Panc1 (cell line): ENCODE measurements around the gene SGMS2.

Experiments used
- POLR2AphosphoS5 ChIP-seq: IDR thresholded peaks from 2 replicates; pipeline ENCODE4 v1.6.1; 2012; ENCODE audit warnings: mild to moderate bottlenecking, low read depth, low read length, moderate library complexity
- SIN3A ChIP-seq: IDR thresholded peaks from 2 replicates; pipeline ENCODE4 v1.6.1; 2012; ENCODE audit warnings: low read depth, mild to moderate bottlenecking, low read length, moderate library complexity, borderline replicate concordance; ENCODE audit not compliant: insufficient read depth
- TCF7L2 ChIP-seq: IDR thresholded peaks from 2 replicates; pipeline ENCODE4 v1.6.1; 2011; ENCODE audit warnings: mild to moderate bottlenecking, low read depth, low read length, inconsistent platforms
- TF ChIP-seq, protein P1 (sequence below): fragments of 450-650 bp; IDR thresholded peaks from 2 replicates; pipeline ENCODE4 v1.5.1; 2017; ENCODE audit warnings: mild to moderate bottlenecking
- TF ChIP-seq, protein P2 (sequence below), 2 experiments: IDR thresholded peaks; 2 replicates each; pipeline ENCODE4 v1.6.1; 2011 to 2012; ENCODE audit warnings: low read depth in 2 of 2, control low read depth in 1 of 2, low read length in 1 of 2, mild to moderate bottlenecking in 1 of 2, moderate library complexity in 1 of 2; ENCODE audit not compliant: insufficient read depth in 1 of 2

DNA sequence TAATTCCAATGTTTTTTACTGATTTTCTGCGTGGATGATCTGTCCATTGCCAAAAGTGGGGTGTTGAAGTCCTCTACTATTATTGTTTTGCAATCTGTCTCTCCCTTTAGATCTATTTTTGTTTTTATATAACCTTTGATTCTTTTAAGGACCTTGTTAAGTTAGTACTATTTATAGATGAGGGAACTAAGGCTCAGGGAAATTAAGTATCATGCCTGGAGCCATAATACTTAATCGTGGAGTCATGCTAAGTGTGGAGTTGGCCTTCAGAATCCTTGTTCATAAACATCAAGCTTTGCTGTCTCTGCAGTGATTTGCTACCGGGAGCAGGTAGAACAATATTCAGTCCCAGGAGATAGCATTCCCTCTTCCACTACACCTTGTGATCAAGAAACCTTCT, 31.0 kb downstream of the SGMS2 start:
- TF ChIP-seq POLR2AphosphoS5: no peak
- TF ChIP-seq, protein P1, sequence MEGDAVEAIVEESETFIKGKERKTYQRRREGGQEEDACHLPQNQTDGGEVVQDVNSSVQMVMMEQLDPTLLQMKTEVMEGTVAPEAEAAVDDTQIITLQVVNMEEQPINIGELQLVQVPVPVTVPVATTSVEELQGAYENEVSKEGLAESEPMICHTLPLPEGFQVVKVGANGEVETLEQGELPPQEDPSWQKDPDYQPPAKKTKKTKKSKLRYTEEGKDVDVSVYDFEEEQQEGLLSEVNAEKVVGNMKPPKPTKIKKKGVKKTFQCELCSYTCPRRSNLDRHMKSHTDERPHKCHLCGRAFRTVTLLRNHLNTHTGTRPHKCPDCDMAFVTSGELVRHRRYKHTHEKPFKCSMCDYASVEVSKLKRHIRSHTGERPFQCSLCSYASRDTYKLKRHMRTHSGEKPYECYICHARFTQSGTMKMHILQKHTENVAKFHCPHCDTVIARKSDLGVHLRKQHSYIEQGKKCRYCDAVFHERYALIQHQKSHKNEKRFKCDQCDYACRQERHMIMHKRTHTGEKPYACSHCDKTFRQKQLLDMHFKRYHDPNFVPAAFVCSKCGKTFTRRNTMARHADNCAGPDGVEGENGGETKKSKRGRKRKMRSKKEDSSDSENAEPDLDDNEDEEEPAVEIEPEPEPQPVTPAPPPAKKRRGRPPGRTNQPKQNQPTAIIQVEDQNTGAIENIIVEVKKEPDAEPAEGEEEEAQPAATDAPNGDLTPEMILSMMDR: no peak
- no peak for TF ChIP-seq SIN3A
- TF ChIP-seq TCF7L2: no peak
- TF ChIP-seq, protein P2, sequence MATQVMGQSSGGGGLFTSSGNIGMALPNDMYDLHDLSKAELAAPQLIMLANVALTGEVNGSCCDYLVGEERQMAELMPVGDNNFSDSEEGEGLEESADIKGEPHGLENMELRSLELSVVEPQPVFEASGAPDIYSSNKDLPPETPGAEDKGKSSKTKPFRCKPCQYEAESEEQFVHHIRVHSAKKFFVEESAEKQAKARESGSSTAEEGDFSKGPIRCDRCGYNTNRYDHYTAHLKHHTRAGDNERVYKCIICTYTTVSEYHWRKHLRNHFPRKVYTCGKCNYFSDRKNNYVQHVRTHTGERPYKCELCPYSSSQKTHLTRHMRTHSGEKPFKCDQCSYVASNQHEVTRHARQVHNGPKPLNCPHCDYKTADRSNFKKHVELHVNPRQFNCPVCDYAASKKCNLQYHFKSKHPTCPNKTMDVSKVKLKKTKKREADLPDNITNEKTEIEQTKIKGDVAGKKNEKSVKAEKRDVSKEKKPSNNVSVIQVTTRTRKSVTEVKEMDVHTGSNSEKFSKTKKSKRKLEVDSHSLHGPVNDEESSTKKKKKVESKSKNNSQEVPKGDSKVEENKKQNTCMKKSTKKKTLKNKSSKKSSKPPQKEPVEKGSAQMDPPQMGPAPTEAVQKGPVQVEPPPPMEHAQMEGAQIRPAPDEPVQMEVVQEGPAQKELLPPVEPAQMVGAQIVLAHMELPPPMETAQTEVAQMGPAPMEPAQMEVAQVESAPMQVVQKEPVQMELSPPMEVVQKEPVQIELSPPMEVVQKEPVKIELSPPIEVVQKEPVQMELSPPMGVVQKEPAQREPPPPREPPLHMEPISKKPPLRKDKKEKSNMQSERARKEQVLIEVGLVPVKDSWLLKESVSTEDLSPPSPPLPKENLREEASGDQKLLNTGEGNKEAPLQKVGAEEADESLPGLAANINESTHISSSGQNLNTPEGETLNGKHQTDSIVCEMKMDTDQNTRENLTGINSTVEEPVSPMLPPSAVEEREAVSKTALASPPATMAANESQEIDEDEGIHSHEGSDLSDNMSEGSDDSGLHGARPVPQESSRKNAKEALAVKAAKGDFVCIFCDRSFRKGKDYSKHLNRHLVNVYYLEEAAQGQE (IDR thresholded peaks at IDR 0.05; ENCODE audit: insufficient read depth in 1 of 2, low read depth in 2 of 2, low read length in 1 of 2): no peak
